Measurements from ENCODE around the gene CEP85. TPM values are rescaled to one million over a fixed set of nuclear protein-coding genes. Genes with fewer than 3 reads are reported as not detected.
A peak's percentile ranks its signal among the peaks of the same experiment; 100 is the strongest.

CEP85 gene
- total and polyA plus RNA-seq, 9 of the 15 experiments (the other 6 are each of a cell fraction or from before 2014, with no cell fraction given), result 42.1 to 140 (median 92.6) TPM

GRCh38 chr1:26287033-26287711 is 53.2 kb downstream of the CEP85 start (continued):
- TF ChIP-seq SIN3A (IDR thresholded peaks at IDR 0.05; ENCODE audit: borderline replicate concordance in 2 of 2, control insufficient read depth in 1 of 2, low read depth in 2 of 2, low read length in 2 of 2) (peak in 1 of 2 experiments; percentile 84; a peak in 1 of 4 replicates), ZFP36 (IDR thresholded peaks at IDR 0.05; ENCODE audit: low read depth, low read length, partially characterized antibody) (no peak), IRF9 (tag; IDR thresholded peaks at IDR 0.05) (peak; percentile 81), ELF2 (CRISPR knock-in tag; IDR thresholded peaks at IDR 0.05) (no peak), EP400 (IDR thresholded peaks at IDR 0.05) (peak; percentile 71; the same call in 1 of the 2 replicates), MYNN (IDR thresholded peaks at IDR 0.05) (peak; percentile 79), MYNN (CRISPR knock-in tag; IDR thresholded peaks at IDR 0.05) (no peak), YBX1 (IDR thresholded peaks at IDR 0.05) (no peak), ZMIZ1 (IDR thresholded peaks at IDR 0.05; ENCODE audit: low read depth in 2 of 2, low read length in 2 of 2) (peak in 1 of 2 experiments; percentile 94; a peak in 2 of 4 replicates), SNRNP70 (optimal IDR thresholded peaks at IDR 0.05; ENCODE audit: low read depth, low read length) (no peak), CEBPG (CRISPR knock-in tag; IDR thresholded peaks at IDR 0.05) (peak; percentile 98), CEBPG (tag; conservative IDR thresholded peaks at IDR 0.05 in 1 of 2, IDR thresholded peaks at IDR 0.05 in 1 of 2) (peak; percentile 78 to 88), ZNF324 (CRISPR knock-in tag; IDR thresholded peaks at IDR 0.05) (0 out of 2 replicates have a peak, but pooled peaks have one; percentile 42), ZNF263 (CRISPR knock-in tag; IDR thresholded peaks at IDR 0.05; ENCODE audit: borderline replicate concordance) (peak; percentile 38; the same call in 1 of the 2 replicates), ETV5 (CRISPR knock-in tag; IDR thresholded peaks at IDR 0.05; ENCODE audit: low read depth) (peak; percentile 72; the same call in 1 of the 2 replicates), MCM3 (IDR thresholded peaks at IDR 0.05) (no peak), SMC3 (conservative IDR thresholded peaks at IDR 0.05; ENCODE audit: insufficient read depth, low read depth, low read length) (no peak), RB1 (IDR thresholded peaks at IDR 0.05; ENCODE audit: low read depth) (peak; percentile 37; the same call in 1 of the 2 replicates), NCOR1 (IDR thresholded peaks at IDR 0.05) (peak; percentile 98), ZNF347 (CRISPR knock-in tag; IDR thresholded peaks at IDR 0.05; ENCODE audit: low read depth) (no peak), NFE2L1 (tag; IDR thresholded peaks at IDR 0.05; ENCODE audit: borderline replicate concordance, low read depth) (no peak), PTBP1 (IDR thresholded peaks at IDR 0.05; ENCODE audit: low read depth, low read length) (0 out of 2 replicates have a peak, but pooled peaks have one; percentile 41), CHD2 (IDR thresholded peaks at IDR 0.05; ENCODE audit: low read depth, low read length) (no peak), SMAD4 (CRISPR knock-in tag; conservative IDR thresholded peaks at IDR 0.05) (peak; percentile 97), TAF1 (IDR thresholded peaks at IDR 0.05; ENCODE audit: control insufficient read depth, extremely low read depth, insufficient read depth, low read length, severe bottlenecking) (peak; percentile 58)

Data from K562 (cell line).